Lung (tissue), 12 donors: Measurements from ENCODE around the gene KLF6. TPM values are rescaled to one million over a fixed set of nuclear protein-coding genes. Genes with fewer than 3 reads are reported as not detected.

Experiments
- ATAC-seq: fragments of 200-7000 bp; cut with Tn5 transposase; one replicate; pipeline ENCODE4 v1.9.1; 2020; ENCODE audit warnings: moderate number of reproducible peaks; ENCODE audit not compliant: insufficient read depth, low FRiP score
- DNase-seq, 3 donors: peaks; one replicate each; pipeline ENCODE4 v3.0.0-alpha.2; 2013 to 2017
- H3K27ac ChIP-seq, 2 donors: one replicate each; pipeline ENCODE4 v1.5.1; 2013; ENCODE audit warnings: mild to moderate bottlenecking in 2 of 2, moderate library complexity in 2 of 2, control low read depth in 1 of 2, inconsistent platforms in 1 of 2, low read depth in 1 of 2, low read length in 1 of 2
- H3K27me3 ChIP-seq, 3 donors: one replicate each; pipeline ENCODE4 v1.5.1; 2013; ENCODE audit warnings: low read length in 2 of 3; ENCODE audit not compliant: control insufficient read depth in 3 of 3, insufficient read depth in 3 of 3
- H3K36me3 ChIP-seq, 4 donors: one replicate each; pipeline ENCODE4 v1.5.1; 2013; ENCODE audit warnings: low read length in 4 of 4, mild to moderate bottlenecking in 1 of 4, moderate library complexity in 1 of 4; ENCODE audit not compliant: control insufficient read depth in 4 of 4, insufficient read depth in 4 of 4
- H3K4me1 ChIP-seq, 5 donors: one replicate each; pipeline ENCODE4 v1.5.1; 2013; ENCODE audit warnings: low read length in 5 of 5, mild to moderate bottlenecking in 2 of 5, moderate library complexity in 1 of 5; ENCODE audit not compliant: control insufficient read depth in 5 of 5, insufficient read depth in 5 of 5
- H3K4me3 ChIP-seq: one replicate; pipeline ENCODE4 v1.5.1; 2013; ENCODE audit warnings: mild to moderate bottlenecking, control low read depth, moderate library complexity
- H3K9ac ChIP-seq, 2 donors: one replicate each; pipeline ENCODE4 v1.5.1; 2013; ENCODE audit warnings: low read length in 2 of 2, control low read depth in 1 of 2; ENCODE audit not compliant: insufficient read depth in 1 of 2
- H3K9me3 ChIP-seq, 4 donors: one replicate each; pipeline ENCODE4 v1.5.1; 2013; ENCODE audit warnings: low read length in 3 of 4, mild to moderate bottlenecking in 1 of 4, moderate library complexity in 1 of 4; ENCODE audit not compliant: control insufficient read depth in 4 of 4, insufficient read depth in 3 of 4
- WGBS, 2 donors: extraction: QIAGEN DNeasy Blood & Tissue Kit; methylation state at CpG; one replicate each; pipeline ENCODE4 v1.1.7; 2013; 5-methylcytosine and 5-hydroxymethylcytosine counted together
- polyA plus RNA-seq, 2 donors: library from polyadenylated mRNA; stranded (reverse); fragments of 200-250 nt; gene quantifications; one replicate each; pipeline ENCODE4 v1.2.1, GENCODE V29; 2013
- total RNA-seq, 2 donors: library from RNA; depleted of rRNA in 1 of 2; stranded (reverse); fragments of >200 nt in 1 of 2; gene quantifications; one replicate each; pipeline ENCODE4 v1.2.1, GENCODE V29; 2014 to 2021
- TF ChIP-seq, protein P1 (sequence below): IDR thresholded peaks from 2 replicates; pipeline ENCODE4 v1.5.1; 2012; ENCODE audit warnings: mild to moderate bottlenecking; ENCODE audit errors: control extremely low read depth, extremely low read depth
- donor health status: control.
- donor health status: control.
- donor health status: Bipolar disorder and iron deficiency.
- donor health status: healthy.
- donor health status: DM: yes; HTN: yes; CAD: no.

KLF6 gene
- total and polyA plus RNA-seq, 4 donors: 45.6 to 264 (median 160) TPM

DNA sequence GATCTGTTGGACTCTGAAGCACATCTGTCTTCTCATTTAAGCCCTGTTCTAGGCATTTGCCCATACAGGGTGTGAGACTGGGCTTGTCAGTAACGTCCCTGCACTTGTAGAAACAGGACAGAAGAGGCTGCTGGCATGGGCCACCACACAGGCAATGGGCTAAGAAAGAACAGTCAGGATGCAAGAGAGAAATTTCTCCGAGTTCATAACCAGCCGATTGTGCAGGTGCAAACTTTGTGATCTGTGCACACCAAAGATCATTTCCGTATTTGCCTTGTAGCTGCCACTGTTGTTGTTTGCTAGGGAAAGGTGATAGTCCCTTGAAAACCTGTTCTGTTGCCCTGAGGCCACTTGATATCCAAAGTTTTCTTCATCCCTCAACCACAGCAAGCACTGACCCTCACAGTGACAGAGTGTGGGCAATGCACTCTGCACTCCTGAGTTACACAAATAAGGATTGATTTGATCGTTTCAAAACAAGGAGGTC, 20.3 kb downstream of the KLF6 start:
- TF ChIP-seq, protein P1, sequence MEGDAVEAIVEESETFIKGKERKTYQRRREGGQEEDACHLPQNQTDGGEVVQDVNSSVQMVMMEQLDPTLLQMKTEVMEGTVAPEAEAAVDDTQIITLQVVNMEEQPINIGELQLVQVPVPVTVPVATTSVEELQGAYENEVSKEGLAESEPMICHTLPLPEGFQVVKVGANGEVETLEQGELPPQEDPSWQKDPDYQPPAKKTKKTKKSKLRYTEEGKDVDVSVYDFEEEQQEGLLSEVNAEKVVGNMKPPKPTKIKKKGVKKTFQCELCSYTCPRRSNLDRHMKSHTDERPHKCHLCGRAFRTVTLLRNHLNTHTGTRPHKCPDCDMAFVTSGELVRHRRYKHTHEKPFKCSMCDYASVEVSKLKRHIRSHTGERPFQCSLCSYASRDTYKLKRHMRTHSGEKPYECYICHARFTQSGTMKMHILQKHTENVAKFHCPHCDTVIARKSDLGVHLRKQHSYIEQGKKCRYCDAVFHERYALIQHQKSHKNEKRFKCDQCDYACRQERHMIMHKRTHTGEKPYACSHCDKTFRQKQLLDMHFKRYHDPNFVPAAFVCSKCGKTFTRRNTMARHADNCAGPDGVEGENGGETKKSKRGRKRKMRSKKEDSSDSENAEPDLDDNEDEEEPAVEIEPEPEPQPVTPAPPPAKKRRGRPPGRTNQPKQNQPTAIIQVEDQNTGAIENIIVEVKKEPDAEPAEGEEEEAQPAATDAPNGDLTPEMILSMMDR: no peak
- no peaks in the 10 kb centered on the region for H3K36me3 ChIP-seq
- H3K27me3 ChIP-seq: no peaks in the 10 kb centered on the region
- ATAC-seq: no peak
- 39 to 53% methylated on average over 5 of the region's 5 CpGs for WGBS, 2 donors
- no peak for DNase-seq
- no peaks in the 10 kb centered on the region for H3K9me3 ChIP-seq
- H3K27ac ChIP-seq: peak overlapping the region in 1 of 2 donors; percentile 9
- no peaks in the 10 kb centered on the region for H3K4me1 ChIP-seq
- H3K9ac ChIP-seq: no peak overlapping the region
- no peak overlapping the region for H3K4me3 ChIP-seq

DNA sequence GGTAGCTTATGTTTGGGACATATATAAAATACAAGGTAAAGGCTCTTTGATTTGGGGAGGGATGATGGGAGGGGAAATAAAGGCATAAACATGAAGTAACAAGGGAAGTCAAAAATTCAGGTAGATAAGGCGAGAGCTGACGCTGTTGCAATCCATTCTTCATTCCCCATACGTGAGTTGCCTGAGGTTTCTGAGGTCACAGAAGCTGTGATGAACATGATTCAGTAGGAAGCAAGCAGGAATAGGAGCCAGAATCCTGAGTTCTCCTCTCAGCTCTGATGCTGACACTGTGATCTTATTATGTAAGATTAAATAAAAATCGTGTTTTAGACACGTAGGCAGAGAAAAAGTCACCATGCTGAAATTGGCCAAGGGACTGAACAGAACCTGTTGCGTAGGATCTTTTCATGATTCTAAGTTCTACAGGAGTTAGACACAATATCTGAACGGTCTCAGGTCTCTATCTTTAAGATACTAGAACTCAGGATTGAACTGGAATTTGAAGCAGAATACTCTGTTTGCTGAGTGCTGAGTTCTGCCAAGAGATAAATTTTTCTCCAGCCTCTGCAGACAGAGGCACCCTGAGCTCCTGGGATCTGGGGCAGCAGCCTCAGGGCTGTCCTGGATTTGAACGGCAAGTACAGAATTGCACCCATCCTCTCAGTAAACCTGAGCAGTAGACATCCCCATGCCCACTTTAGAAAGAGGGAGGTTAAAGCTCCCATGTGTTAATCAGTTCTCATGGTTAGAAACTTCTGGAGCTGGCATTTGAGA, 21.0 kb downstream of the KLF6 start:
- no peaks in the 10 kb centered on the region for H3K4me1 ChIP-seq
- no peaks in the 10 kb centered on the region for H3K36me3 ChIP-seq
- H3K9me3 ChIP-seq: no peaks in the 10 kb centered on the region
- 53 to 66% methylated on average over 8 of the region's 8 CpGs for WGBS, 2 donors
- TF ChIP-seq, protein P1: no peak
- H3K4me3 ChIP-seq: no peak overlapping the region
- no peak overlapping the region for H3K9ac ChIP-seq
- no peak overlapping the region for H3K27ac ChIP-seq
- no peak for ATAC-seq
- no peaks in the 10 kb centered on the region for H3K27me3 ChIP-seq
- no peak for DNase-seq

DNA sequence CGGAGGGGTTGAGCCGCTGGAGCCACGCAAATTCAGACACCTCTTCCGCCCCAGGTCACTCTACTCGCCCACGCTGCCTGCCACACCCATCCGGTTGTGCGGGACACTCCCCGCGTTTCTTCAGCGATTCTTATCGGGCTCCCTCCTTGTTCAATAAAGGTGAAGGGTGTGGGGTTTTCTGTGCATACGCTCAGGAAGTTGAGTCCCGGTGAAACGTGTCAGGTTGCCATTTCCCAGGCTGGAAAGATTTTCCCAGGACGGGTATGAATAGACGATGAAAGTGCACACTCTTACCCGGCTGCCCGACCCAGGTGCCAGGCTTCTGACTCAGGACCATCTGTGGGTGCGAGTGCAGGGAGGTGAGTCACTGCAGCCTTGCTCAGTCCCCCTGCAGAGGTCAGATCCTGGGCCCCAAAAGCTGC, 22.0 kb downstream of the KLF6 start:
- Histone ChIP-seq H3K27me3 (no peaks in the 10 kb centered on the region), H3K9me3 (no peaks in the 10 kb centered on the region), H3K27ac (no peak overlapping the region), H3K9ac (no peak overlapping the region), H3K4me3 (no peak overlapping the region), H3K4me1 (peaks cover 0 to 3% (median 0%) of the 10 kb centered on the region in 5 donors), H3K36me3 (no peaks in the 10 kb centered on the region)
- DNase-seq (no peak), ATAC-seq (no peak)
- TF ChIP-seq, protein P1: no peak
- WGBS, 2 donors: 81 to 95% methylated on average over 20 of the region's 20 CpGs
